HG03521 (cell line): ENCODE measurements around the gene SEMA3C.
A peak's percentile ranks its signal among the peaks of the same experiment; 100 is the strongest.

Experiments
- ATAC-seq: cut with Tn5 transposase; IDR thresholded peaks from one replicate; pipeline ENCODE4 v1.9.1; 2021; ENCODE audit warnings: mild to moderate bottlenecking, moderate library complexity; ENCODE audit not compliant: unreplicated experiment

Gene SEMA3C

DNA sequence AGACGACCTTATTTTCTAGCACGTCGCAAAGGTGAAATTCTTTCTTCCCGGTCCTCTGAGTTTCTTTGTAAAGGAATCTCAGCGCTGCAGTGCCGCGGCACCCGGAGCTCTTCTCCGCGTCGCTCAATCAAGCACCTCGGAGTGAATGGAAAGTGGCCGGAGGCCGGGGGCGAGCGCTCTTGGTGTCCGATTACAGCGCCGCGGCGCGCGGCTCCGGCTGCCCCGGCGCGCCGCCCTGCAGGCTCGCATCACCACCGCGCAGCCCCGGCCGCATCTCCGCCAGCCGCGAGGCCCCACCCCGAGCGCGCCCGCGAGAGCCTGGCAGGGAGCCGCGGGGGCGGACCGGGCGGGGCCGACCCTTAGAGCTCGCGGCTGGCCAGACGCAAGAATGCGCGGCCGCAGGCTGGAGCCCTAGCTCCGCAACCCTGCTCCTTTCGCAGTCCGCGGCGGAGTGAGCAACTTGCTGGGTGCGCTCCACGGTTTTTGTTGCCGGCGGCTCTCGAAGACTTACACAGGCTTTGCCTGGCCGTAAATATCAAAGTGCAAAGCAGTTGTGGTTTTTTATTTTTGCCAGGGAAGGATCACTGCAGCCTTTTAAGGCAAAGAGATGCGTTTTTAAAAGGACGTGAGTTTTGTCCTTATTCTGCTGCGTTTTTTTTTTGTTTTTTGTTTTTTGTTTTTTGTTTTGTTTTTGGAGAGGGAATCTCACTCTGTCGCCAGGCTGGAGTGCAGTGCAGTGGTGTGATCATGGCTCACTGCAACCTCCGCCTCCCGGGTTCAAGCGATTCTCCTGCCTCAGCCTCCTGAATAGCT, at the start of gene SEMA3C:
TSS of gene SEMA3C (minus strand) at position 143 of the 813 bp plus-strand sequence. CDS start 2,270 bp downstream, outside the sequence.
- peak; percentile 81 for ATAC-seq

DNA sequence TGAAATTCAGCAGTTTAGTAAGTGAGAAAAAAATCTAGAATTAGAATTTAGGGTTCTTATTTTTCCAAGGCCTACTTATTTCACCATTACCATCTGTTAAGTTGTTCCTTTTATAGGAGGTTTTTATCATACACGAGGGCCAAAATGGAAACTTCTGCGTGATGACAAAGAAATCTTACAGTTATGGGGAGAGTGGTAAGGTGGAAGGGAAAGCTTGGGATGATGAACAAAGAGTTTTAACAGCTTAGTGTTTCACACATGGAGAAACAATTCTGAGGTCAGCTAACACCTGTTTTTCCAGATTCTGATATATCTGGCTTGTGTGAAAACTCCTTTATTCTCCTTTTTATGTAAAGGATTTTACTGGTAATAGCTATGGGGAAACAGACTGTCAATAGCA, 49.8 kb upstream of the SEMA3C start:
- ATAC-seq, result no peak

DNA sequence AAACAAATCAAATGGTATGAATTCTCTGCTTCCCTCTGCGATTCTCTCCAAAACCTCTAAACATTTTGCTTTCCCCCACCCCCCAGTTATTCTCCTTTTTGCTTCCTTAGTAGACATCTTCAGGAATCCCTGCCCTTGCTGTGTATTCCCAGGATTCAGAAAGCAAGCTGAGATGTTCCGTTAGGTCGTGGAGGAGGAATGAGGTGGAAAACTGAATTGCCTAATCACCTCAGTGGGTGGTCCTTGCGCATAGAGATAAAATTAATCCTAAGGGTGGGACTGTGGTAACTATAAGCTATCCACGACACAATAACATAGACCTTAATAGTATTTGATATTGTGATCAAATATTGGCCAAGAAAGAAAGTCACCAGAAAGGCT, 49.1 kb upstream of the SEMA3C start:
- no peak for ATAC-seq

DNA sequence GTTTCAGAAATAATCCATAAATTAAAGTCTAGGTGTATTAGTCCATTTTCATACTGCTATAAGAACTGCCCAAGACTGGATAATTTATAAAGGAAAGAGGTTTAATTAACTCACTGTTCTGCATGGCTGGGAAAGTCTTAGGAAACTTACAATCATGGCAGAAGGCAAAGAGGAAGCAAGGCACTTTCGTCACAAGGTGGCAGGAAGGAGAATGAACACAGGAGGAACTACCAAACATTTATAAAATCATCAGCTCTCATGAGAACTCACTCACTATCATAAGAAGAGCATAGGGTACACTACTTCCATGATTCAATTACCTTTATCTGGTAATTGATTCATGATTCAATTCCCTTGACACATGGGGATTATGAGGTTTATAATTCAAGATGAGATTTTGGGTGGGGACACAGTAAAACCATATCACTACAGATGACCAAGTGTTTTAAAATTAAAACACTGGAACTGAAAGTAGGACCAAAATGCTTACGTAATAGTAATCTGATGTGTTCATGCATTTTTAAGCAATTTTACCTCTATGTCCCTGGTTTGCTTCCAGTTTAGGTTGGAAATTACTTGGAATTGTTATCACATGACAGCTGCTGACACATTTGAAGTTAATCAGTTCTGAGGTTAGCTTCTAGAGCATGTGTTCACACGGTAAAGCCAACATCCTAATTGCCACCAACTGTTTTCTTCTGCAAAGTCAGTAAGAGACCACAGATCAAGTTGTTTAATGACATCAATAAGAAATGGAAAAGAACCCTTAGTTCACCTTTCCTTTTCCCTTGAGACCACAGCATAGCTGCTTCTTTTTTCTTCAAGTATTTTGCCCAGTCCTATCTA, 48.4 kb upstream of the SEMA3C start:
- ATAC-seq, result no peak

DNA sequence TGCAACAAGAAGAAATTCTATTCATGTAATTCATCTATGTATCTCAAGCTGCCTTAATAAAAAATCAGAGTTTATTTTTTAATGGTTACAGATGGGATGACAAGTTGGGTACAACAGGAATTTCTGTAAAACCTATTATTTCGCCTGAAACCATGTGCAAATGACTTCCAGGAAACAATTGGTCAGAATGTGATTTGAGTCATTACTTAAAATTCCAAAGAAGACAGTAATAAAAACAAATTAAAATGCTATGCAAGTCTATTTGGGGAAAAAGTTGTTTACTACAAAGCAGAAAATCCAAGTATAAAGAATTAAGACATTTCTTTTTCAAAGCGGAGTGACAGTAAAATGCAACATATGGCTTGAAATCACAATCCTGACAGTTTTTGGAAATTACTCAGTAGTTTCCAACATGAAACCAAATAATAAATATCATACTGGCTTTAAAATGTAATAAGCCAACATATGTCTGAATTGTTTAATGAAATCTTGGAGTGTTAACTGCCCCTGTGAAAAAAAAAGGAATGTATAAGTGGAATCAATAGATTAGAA, 41.5 kb upstream of the SEMA3C start:
- ATAC-seq, result no peak

DNA sequence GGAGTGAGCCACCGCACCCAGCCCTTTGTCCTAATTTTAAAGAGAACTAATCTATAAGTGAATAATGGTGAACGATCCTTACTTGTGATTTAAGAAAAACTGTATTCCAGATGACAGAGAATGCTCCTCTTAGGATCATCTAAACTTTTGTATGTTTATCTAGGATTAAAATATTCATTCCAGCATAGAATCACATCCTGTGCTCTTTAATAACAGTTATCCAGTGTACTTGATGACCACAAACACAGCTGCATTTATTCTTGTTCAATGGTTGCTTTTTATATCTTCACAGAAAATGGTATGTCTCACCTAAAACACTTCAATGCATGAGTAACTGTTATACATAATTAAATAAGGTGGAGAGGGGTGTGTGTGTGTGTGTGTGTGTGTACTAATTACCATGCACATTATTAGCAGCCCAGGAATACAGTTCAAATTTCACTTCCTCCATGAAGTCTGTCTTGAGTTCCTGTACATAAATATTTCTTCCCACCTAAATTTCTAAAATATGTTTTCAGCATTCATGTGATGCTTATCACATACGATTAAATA, 38.5 kb upstream of the SEMA3C start:
- ATAC-seq, result no peak

DNA sequence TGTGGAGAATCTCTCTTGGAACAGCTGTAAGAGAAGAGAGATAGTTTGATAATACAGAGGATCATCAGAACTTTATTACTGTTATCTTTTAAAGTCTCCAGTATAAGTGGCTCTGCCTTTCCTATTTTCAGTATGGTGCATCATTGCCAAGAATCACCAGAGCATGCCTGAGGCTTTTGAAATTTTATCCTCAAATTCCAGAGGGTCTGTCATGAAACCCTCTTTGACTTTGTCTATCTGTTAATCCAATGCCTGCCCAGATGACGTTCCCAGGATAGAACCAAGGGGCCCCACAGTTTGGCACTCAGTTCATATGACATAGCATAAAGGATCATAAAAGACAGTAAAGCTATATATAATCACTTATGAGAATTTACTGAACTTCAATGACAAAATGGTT, 35.3 kb upstream of the SEMA3C start:
- no peak for ATAC-seq

DNA sequence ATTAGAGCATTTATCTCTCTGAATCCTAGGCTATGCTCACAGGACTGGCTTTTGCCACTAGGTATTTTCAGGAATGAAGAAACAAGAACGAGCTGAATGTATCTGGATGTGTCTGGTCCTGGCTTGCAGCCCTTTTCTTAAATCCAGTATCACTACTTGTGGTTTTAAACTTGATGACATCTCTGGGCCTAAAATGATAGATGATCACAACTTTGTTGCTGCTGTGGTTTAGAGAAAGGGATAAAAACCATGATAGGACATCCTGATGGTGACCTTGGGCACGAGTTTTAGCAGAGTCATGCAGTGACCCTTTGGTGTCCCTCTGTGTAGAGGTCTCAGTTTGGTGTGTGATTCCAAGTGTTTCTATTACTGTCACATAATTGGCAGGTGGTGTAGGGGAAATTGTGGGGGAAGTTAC, 31.7 kb upstream of the SEMA3C start:
- no peak for ATAC-seq

DNA sequence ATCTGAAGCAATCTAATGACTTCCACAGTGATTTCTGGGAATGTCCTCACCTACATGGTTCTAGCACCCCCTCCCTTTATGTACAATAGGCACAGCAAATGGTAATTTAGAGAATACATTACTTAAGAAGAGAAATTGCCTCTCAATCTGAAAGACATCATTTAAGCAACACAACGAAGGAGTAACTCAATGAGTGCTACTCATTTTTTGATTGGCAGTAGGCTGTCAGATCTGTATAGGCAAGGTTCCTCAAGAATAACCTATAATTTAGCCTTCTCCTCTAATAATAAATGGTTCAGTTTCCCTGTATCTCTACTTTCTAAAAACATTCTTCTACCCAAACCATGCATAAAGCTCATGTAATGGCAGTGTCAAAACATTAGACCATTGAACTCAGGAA, 30.6 kb upstream of the SEMA3C start:
- ATAC-seq, result no peak

DNA sequence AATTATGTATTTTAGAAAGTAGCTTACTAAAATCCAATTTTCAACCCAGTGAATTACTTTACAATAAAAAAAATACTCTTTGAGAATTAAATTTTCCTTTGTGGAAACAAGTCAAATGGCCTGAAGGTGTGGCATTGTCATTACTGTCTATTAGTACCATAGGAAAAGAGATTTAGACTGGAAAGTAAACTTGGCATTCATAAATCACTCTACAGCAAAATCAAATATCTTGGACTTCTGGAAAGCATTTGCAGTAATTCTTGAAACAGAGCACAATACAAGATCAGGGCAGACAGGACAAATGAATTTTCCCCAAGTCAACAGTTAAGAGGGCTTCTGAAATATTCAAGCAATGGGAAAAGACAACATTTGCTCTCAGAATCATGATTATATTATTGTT, 28.0 kb upstream of the SEMA3C start:
- no peak for ATAC-seq

DNA sequence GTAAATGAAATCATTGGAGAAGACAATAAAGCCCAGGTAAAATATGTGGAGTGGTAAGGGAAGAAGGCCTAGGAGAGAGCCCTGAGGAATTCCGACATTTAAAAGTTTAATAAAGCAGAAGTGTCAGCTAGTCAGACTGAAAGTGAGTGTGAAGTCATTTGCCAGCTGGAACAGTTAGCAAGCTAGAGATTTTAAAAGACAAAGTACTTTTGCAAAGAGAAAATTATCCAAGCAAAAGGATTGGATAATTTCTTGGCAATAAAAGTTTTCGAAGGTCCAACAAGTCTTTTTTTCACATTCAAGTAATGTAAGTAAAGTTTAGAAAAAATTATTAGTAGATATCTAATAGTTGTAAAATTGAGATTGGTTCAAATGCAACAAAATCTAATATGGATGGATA, 27.1 kb upstream of the SEMA3C start:
- ATAC-seq, result no peak

DNA sequence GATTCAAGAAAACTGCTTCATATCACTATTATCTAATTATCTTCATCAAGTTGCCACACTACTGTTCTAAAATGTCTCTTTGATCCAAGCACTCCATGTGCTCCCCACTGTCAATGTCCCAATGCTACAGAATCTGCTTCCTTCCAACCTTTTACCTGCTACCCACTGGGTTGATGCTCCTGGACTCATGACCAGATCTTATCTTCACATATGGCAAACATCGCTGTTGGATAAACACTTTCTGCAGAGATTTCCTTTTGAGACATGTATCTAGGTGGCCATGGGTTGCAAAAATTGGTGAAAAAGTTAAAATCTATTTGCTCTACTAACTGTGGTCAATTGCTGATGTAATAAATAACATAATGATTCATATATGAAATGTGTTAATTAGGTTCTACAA, 24.5 kb upstream of the SEMA3C start:
- ATAC-seq, result no peak

DNA sequence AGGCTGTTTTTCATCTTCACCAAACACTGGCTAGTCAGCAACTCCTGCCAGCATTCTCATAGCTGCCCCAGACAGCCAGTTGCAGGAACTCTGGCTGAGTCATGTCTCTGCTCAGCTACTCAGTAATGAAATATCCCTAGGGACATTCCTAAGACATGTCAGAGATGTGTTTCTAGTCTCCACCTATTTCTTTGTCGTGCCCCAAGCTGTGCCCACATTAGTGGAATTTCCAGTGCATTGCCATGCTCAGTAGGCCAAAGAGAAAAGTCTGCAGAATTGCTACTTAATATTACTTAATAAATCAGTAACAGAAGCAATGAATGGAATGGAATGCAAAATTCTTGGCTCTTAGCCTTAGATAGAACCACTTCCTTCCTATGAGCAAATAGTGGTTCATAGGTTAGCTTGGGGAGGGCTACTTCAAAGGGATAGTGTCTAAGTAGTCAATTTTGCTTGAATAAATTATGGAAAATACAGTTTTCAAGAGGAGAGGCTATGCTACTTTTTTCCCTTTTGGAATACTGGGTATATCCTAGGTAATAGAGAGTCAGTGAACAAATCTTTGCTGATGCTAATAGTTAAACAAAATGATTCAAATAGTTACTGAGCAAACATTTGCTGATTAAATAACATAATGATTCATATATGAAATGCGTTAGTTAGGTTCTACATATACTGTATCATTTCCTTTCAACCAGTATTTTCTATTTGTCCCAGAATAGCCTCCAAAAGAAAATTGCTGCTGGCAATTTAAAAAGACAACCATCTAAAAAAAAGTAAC, 23.6 kb upstream of the SEMA3C start:
- no peak for ATAC-seq

DNA sequence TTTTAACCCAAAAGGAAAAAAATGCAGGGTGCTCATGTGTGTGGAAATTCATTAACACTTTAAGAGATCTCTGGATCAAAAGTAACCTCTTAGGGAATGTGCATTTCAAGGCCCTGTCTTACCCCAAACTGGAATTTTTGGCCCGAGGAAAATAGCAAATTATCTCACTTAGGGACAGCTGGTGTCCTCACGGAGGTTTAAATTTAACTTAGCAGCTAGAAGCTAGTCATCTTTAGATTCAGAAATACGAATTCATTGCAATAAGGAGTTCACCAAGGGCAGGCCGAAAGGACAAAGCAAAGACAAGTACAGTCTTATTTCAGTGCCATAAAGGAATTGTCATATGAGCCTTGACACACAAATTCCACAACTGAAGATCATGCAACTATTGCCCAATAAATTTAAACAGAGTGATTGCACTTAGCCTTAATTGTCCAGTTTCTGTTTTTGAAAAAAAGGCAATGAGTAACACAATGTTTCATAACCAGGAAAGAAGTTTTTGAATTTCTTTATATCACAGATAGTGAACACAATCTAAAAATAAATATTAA, 22.4 kb upstream of the SEMA3C start:
- no peak for ATAC-seq

DNA sequence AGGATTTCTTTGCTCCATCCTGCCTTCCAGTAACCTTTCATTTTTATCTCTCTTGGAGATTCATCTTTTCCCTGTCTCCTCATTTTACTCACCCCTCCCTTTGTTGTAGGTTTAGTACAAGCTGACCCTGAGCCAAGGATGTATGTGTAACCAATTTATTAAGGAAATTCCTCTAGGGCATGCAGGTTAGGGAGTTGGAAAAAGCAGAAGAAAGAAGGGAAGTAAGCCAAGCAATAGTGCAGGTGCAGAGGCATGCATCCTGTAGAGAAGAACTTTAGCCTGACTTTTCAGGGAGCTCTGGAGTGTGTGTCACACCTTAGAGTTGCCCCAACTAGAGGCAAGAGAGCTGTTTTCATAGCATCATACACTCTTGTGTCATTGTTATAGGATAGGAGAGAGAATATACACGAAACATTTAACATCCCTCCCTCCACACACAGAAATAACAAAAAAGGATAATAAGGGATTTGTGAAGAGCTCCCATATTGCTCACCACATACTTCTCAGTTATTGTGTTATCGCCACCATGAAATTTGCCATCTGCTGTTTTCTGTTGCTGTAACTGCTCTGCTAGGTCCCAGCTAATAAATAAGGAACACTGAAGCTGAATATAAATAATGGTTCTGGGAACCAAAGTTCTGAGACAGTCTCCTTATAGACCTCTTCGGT, 21.8 kb upstream of the SEMA3C start:
- no peak for ATAC-seq

DNA sequence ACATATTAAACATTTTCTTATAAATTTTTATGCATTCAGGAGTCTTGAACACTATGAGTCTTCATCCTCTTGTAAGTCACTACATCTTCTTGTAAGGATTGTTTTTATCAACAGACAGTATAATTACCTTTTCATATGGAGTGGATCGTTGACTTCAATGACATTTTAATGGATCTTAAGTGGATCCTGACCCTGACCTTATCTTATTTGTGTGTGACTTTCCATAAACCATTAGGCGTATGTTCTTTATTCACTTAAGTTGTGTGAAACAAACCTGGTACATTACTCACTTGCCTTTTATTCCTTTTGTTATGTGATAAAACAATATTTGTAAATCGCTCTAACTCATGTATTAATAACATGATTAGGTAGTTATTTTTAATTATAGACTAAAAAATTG, 18.5 kb upstream of the SEMA3C start:
- ATAC-seq, result no peak

DNA sequence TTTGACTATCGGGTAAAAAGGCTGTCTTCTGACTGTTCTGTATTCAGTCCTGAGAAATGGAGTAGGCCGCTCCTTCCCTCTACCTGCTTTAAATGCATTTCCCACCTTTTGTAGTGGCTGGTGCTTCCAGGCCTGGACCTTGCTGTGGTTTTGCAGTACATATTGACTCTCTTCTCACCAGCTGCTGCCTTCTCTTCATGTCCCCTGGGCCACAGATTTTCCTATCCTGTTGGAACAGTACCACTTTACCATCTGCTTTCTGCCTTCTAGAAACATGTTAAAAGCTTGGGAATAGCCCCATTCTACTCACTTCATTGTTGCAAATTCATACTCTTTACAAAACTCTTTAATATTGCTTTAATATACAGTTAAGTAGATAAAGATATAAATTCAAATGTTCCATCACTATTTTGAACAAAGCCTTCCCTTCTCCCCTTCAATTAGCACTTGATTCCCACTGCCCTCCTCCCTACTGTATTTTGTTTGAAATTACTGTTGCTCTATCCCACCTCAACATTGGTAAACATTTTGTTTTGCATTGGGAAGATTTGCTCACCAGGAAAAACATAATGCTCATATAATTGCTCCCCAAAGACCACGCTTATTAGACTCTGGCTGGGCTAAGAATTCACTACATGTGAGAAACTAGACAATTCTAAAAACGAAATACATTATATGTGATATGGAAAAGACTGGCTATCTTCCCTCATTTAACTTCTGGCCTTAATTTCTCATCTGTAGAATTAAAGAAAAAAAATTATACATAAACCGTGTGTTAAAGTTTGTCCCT, 17.3 kb upstream of the SEMA3C start:
- ATAC-seq, result no peak

DNA sequence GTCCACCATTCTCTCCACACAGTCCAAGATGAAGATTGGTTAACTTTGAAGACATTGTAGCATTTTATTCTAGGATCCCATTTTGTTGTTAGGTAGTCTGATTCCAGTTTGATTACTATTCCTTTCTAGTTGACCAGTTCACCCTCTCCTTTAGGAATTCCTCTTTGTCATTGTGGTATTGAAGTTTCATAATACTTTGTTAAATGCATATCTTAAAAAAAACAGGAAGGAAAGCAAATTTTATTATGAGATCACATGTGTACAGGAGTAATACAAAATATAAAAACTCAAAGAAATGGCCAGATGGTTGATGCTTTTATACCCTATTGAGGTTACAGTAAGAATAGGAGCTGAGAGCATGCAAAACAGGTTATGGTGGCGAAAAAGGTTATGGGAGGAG, 15.5 kb upstream of the SEMA3C start:
- no peak for ATAC-seq

DNA sequence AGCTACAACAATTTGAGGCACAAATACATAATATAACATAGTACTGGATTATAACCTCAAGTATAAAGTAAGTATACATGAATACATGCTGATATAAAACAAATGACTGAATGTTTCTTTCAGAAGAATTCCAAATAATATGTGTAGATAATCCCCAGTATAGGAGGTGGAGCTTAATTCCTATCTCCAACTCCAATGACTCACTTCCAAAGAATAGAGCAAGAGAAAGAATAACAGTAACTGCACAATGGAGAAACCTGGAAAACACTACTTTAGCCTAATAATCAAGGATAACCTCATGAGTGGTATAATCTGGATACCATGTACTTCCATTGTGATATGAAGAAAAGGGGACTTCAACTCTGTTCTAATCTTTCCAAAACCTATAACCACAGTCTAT, 13.7 kb upstream of the SEMA3C start:
- no peak for ATAC-seq
